K562 (cell line): ENCODE measurements around the gene BCAS1. TPM values are rescaled to one million over a fixed set of nuclear protein-coding genes. Genes with fewer than 3 reads are reported as not detected.

Experiments
- ADNP ChIP-seq: fragments of 200-800 bp; sonication (Bioruptor generic); IDR thresholded peaks from 2 replicates; pipeline ENCODE4 v1.6.1; 2016; ENCODE audit warnings: missing genetic modification characterization, missing compliant biosample characterization
- HDGF ChIP-seq: fragments of 450-650 bp; IDR thresholded peaks from 2 replicates; pipeline ENCODE4 v1.6.1; 2016
- POLR3G ChIP-seq: IDR thresholded peaks from 2 replicates; pipeline ENCODE4 v1.6.1; 2011; ENCODE audit not compliant: insufficient read length, insufficient replicate concordance; ENCODE audit errors: extremely low read depth
- ZKSCAN3 ChIP-seq: fragments of 250-450 bp; sonication (Bioruptor Pico); IDR thresholded peaks from 2 replicates; pipeline ENCODE4 v1.4.0; 2020
- ZNF184 ChIP-seq: sonication (generic); formaldehyde crosslinking; IDR thresholded peaks from 2 replicates; pipeline ENCODE4 v1.5.0; 2020; ENCODE audit warnings: missing genetic modification reagents
- ZNF263 ChIP-seq: sonication (generic); formaldehyde crosslinking; IDR thresholded peaks from 2 replicates; pipeline ENCODE4 v1.8.0; 2022; ENCODE audit warnings: mild to moderate bottlenecking, missing genetic modification reagents, borderline replicate concordance
- ZNF583 ChIP-seq: fragments of 250-450 bp; sonication (Bioruptor Pico); IDR thresholded peaks from 2 replicates; pipeline ENCODE4 v1.4.0; 2020
- polyA plus RNA-seq, 8 experiments: library from polyadenylated mRNA; depleted of rRNA in 4 of 8; stranded (reverse) in 5 of 8; unstranded in 3 of 8; fragments of >200 nt; fragmentation: Nextera tagmentation in 2 of 8; fragmentation: Illumina TruSeq in 1 of 8; extraction: Ambion mirVana in 2 of 8; extraction: Trizol in 1 of 8; gene quantifications; 2 replicates each; pipeline versions ENCODE4 v1.2.1 to v1.2.3, GENCODE V29; 2011 to 2014; ENCODE audit warnings: inconsistent platforms in 1 of 8, missing spikeins in 1 of 8
- total RNA-seq, 7 experiments: library from RNA; depleted of rRNA in 6 of 7; stranded (reverse); fragments of >200 nt in 6 of 7; fragmentation: Illumina TruSeq in 2 of 7; extraction: Trizol in 2 of 7; gene quantifications; 2 replicates each; pipeline versions ENCODE4 v1.2.1 to v1.2.3, GENCODE V29; 2011 to 2021; ENCODE audit warnings: low replicate concordance in 1 of 7
- TF ChIP-seq, protein P1 (sequence below): fragments of 200-800 bp; sonication (Bioruptor generic); IDR thresholded peaks from 2 replicates; pipeline ENCODE4 v1.6.1; 2016; ENCODE audit warnings: missing genetic modification characterization, missing compliant biosample characterization
- TF ChIP-seq, protein P2 (sequence below): fragments of 450-650 bp; formaldehyde crosslinking; IDR thresholded peaks from 2 replicates; pipeline ENCODE4 v1.4.0; 2020; ENCODE audit warnings: mild to moderate bottlenecking, mixed read lengths
- TF ChIP-seq, protein P3 (sequence below), 2 experiments: fragments of 250-450 bp in 1 of 2; fragments of 450-650 bp in 1 of 2; sonication (Bioruptor Pico) in 1 of 2; IDR thresholded peaks; 2 replicates each; pipeline versions ENCODE4 v1.6.1 to v1.8.0; 2016 to 2021; ENCODE audit warnings: mild to moderate bottlenecking in 2 of 2, moderate library complexity in 2 of 2, missing compliant biosample characterization in 1 of 2, missing genetic modification characterization in 1 of 2

BCAS1 gene
- total and polyA plus RNA-seq, 9 of the 15 experiments (the other 6 are each of a cell fraction or from before 2014, with no cell fraction given) = 0.18 to 2.3 (median 0.93) TPM

DNA sequence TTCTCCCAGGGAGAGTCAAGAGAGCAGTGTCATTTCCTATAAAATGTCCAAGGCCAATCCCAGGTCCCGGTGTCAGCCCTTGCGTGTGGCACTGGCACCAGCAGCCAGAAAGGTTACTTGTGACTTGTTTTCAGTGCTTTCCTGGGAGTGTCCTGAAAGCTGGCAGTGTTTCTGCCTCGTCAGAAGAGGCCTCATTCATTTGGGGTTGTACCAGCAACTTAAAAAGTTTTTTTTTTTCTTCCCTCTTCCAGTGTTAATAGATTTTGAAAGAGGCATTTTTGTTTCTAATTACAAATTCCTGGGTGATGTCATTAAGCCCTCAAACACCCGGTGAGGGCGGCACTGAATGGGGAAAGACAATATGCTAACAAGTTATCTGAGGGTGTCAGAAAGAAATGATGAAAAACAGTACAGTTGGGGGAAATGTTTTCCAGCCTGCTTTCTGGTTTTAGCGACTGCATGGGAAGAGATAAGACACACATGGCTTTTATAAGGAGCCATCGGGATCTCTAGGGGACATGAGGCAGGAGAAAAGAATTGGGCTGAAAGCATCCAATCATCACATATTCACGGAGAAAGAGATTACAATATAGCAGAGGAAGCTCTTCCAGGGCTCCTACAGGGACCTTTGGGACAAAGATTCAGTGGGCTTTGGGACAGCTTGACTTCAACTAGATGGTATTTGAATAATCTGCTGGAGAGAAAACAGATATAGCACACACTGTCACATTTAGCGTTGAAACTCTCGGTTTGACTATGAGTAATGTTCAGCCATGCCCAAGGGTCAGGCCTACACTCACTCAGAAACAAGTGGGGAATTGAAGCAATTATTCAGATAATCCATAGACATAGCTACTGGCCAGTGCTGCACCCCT is 153.0 kb downstream of the BCAS1 start (continued):
- TF ChIP-seq, protein P1, sequence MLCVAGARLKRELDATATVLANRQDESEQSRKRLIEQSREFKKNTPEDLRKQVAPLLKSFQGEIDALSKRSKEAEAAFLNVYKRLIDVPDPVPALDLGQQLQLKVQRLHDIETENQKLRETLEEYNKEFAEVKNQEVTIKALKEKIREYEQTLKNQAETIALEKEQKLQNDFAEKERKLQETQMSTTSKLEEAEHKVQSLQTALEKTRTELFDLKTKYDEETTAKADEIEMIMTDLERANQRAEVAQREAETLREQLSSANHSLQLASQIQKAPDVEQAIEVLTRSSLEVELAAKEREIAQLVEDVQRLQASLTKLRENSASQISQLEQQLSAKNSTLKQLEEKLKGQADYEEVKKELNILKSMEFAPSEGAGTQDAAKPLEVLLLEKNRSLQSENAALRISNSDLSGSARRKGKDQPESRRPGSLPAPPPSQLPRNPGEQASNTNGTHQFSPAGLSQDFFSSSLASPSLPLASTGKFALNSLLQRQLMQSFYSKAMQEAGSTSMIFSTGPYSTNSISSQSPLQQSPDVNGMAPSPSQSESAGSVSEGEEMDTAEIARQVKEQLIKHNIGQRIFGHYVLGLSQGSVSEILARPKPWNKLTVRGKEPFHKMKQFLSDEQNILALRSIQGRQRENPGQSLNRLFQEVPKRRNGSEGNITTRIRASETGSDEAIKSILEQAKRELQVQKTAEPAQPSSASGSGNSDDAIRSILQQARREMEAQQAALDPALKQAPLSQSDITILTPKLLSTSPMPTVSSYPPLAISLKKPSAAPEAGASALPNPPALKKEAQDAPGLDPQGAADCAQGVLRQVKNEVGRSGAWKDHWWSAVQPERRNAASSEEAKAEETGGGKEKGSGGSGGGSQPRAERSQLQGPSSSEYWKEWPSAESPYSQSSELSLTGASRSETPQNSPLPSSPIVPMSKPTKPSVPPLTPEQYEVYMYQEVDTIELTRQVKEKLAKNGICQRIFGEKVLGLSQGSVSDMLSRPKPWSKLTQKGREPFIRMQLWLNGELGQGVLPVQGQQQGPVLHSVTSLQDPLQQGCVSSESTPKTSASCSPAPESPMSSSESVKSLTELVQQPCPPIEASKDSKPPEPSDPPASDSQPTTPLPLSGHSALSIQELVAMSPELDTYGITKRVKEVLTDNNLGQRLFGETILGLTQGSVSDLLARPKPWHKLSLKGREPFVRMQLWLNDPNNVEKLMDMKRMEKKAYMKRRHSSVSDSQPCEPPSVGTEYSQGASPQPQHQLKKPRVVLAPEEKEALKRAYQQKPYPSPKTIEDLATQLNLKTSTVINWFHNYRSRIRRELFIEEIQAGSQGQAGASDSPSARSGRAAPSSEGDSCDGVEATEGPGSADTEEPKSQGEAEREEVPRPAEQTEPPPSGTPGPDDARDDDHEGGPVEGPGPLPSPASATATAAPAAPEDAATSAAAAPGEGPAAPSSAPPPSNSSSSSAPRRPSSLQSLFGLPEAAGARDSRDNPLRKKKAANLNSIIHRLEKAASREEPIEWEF (CRISPR knock-in tag) = no peak; the same call in 1 of the 2 replicates
- TF ChIP-seq, protein P2, sequence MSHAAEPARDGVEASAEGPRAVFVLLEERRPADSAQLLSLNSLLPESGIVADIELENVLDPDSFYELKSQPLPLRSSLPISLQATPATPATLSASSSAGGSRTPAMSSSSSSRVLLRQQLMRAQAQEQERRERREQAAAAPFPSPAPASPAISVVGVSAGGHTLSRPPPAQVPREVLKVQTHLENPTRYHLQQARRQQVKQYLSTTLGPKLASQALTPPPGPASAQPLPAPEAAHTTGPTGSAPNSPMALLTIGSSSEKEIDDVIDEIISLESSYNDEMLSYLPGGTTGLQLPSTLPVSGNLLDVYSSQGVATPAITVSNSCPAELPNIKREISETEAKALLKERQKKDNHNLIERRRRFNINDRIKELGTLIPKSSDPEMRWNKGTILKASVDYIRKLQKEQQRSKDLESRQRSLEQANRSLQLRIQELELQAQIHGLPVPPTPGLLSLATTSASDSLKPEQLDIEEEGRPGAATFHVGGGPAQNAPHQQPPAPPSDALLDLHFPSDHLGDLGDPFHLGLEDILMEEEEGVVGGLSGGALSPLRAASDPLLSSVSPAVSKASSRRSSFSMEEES (CRISPR knock-in tag) = no peak
- TF ChIP-seq POLR3G (no peak), ZNF583 (CRISPR knock-in tag) (no peak), HDGF (no peak), ZNF184 (CRISPR knock-in tag) (no peak), ZKSCAN3 (CRISPR knock-in tag) (no peak), ZNF263 (CRISPR knock-in tag) (no peak), ADNP (tag) (no peak)
- TF ChIP-seq, protein P3, sequence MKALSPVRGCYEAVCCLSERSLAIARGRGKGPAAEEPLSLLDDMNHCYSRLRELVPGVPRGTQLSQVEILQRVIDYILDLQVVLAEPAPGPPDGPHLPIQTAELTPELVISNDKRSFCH (CRISPR knock-in tag; IDR thresholded peaks at IDR 0.05) = no peak
- TF ChIP-seq, protein P3 (tag; IDR thresholded peaks at IDR 0.05) = no peak
